ENCODE results near the gene MACF1. TPM values are rescaled to one million over a fixed set of nuclear protein-coding genes. Genes with fewer than 3 reads are reported as not detected.

The MACF1 gene
- polyA plus RNA-seq, 1 of the 3 experiments (the other 2 are of a cell fraction): 37.6 TPM

GRCh38 chr1:39485046-39485803, 280.7 kb downstream of the MACF1 start:
- DNase-seq: no peak
- Histone ChIP-seq H3K36me3 (replicated peaks in 1 of 2; ENCODE audit: control insufficient read depth in 1 of 2, insufficient read depth in 2 of 2, low read length in 1 of 2) (peaks cover 65% of the 10 kb centered on the region in 2 experiments), H3K9me3 (no peaks in the 10 kb centered on the region), H3K79me2 (ENCODE audit: insufficient read depth) (no peaks in the 10 kb centered on the region), H2AFZ (ENCODE audit: low read depth) (no peak overlapping the region), H3K9me2 (no peaks in the 10 kb centered on the region), H3K4me2 (no peak overlapping the region), H3K27ac (ENCODE audit: low read depth in 2 of 2, low read length in 1 of 2) (no peak overlapping the region), H3K4me3 (ENCODE audit: low read depth in 2 of 2, low read length in 1 of 2) (no peak overlapping the region), H3K27me3 (ENCODE audit: insufficient read depth) (no peaks in the 10 kb centered on the region), H3K9ac (no peak overlapping the region), H4K20me1 (ENCODE audit: insufficient read depth) (no peaks in the 10 kb centered on the region), H3K4me1 (ENCODE audit: control insufficient read depth in 1 of 2, insufficient read depth in 2 of 2, low read depth in 1 of 2, low read length in 1 of 2) (no peaks in the 10 kb centered on the region), H3F3A (replicated peaks; ENCODE audit: insufficient read depth) (peaks cover 45% of the 10 kb centered on the region)
- ChIA-PET CTCF (interaction anchor here (0.9 to 1.6 kb wide), 2 partner anchors 43 to 386 kb away, joined by 3 to 4 read pairs; no protein-coding TSS in a partner anchor), POLR2A (no interaction called here)
- no peak for TF ChIP-seq TCF12 (IDR thresholded peaks at IDR 0.05)
- no peak for TF ChIP-seq SIN3A (IDR thresholded peaks at IDR 0.05; ENCODE audit: borderline replicate concordance, low read depth, low read length)
- no peak for TF ChIP-seq RXRA (IDR thresholded peaks at IDR 0.05; ENCODE audit: borderline replicate concordance, low read depth)
- no peak for TF ChIP-seq ELF1 (IDR thresholded peaks at IDR 0.05)
- TF ChIP-seq, protein P1, sequence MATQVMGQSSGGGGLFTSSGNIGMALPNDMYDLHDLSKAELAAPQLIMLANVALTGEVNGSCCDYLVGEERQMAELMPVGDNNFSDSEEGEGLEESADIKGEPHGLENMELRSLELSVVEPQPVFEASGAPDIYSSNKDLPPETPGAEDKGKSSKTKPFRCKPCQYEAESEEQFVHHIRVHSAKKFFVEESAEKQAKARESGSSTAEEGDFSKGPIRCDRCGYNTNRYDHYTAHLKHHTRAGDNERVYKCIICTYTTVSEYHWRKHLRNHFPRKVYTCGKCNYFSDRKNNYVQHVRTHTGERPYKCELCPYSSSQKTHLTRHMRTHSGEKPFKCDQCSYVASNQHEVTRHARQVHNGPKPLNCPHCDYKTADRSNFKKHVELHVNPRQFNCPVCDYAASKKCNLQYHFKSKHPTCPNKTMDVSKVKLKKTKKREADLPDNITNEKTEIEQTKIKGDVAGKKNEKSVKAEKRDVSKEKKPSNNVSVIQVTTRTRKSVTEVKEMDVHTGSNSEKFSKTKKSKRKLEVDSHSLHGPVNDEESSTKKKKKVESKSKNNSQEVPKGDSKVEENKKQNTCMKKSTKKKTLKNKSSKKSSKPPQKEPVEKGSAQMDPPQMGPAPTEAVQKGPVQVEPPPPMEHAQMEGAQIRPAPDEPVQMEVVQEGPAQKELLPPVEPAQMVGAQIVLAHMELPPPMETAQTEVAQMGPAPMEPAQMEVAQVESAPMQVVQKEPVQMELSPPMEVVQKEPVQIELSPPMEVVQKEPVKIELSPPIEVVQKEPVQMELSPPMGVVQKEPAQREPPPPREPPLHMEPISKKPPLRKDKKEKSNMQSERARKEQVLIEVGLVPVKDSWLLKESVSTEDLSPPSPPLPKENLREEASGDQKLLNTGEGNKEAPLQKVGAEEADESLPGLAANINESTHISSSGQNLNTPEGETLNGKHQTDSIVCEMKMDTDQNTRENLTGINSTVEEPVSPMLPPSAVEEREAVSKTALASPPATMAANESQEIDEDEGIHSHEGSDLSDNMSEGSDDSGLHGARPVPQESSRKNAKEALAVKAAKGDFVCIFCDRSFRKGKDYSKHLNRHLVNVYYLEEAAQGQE (IDR thresholded peaks at IDR 0.05; ENCODE audit: low read depth, low read length): no peak
- TF ChIP-seq JUND (IDR thresholded peaks at IDR 0.05): no peak
- TF ChIP-seq NRF1 (IDR thresholded peaks at IDR 0.05; ENCODE audit: low read depth, low read length): no peak
- TF ChIP-seq RAD21 (IDR thresholded peaks at IDR 0.05; ENCODE audit: low read length): no peak
- no peak for TF ChIP-seq TEAD4 (IDR thresholded peaks at IDR 0.05; ENCODE audit: borderline replicate concordance, insufficient read depth)
- TF ChIP-seq GABPA (IDR thresholded peaks at IDR 0.05; ENCODE audit: low read depth): no peak
- TF ChIP-seq MEF2A (IDR thresholded peaks at IDR 0.05; ENCODE audit: borderline replicate concordance, low read depth): no peak
- TF ChIP-seq SMC3 (IDR thresholded peaks at IDR 0.05; ENCODE audit: low read depth, low read length): no peak
- TF ChIP-seq, protein P2, sequence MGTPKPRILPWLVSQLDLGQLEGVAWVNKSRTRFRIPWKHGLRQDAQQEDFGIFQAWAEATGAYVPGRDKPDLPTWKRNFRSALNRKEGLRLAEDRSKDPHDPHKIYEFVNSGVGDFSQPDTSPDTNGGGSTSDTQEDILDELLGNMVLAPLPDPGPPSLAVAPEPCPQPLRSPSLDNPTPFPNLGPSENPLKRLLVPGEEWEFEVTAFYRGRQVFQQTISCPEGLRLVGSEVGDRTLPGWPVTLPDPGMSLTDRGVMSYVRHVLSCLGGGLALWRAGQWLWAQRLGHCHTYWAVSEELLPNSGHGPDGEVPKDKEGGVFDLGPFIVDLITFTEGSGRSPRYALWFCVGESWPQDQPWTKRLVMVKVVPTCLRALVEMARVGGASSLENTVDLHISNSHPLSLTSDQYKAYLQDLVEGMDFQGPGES (IDR thresholded peaks at IDR 0.05; ENCODE audit: low read depth, low read length): no peak
- TF ChIP-seq RFX5 (IDR thresholded peaks at IDR 0.05; ENCODE audit: low read length): no peak
- TF ChIP-seq ZBTB33 (IDR thresholded peaks at IDR 0.05; ENCODE audit: borderline replicate concordance, low read depth): no peak
- 99% methylated on average over 14 of the region's 14 CpGs for WGBS (ENCODE audit: low lambda C conversion rate)

All from SK-N-SH (cell line).